Measurements from ENCODE around the gene ST3GAL3. TPM values are rescaled to one million over a fixed set of nuclear protein-coding genes. Genes with fewer than 3 reads are reported as not detected.

ST3GAL3 gene
- total and polyA plus RNA-seq, 2 experiments from 2014 or later = 6.2 to 6.3 TPM

DNA sequence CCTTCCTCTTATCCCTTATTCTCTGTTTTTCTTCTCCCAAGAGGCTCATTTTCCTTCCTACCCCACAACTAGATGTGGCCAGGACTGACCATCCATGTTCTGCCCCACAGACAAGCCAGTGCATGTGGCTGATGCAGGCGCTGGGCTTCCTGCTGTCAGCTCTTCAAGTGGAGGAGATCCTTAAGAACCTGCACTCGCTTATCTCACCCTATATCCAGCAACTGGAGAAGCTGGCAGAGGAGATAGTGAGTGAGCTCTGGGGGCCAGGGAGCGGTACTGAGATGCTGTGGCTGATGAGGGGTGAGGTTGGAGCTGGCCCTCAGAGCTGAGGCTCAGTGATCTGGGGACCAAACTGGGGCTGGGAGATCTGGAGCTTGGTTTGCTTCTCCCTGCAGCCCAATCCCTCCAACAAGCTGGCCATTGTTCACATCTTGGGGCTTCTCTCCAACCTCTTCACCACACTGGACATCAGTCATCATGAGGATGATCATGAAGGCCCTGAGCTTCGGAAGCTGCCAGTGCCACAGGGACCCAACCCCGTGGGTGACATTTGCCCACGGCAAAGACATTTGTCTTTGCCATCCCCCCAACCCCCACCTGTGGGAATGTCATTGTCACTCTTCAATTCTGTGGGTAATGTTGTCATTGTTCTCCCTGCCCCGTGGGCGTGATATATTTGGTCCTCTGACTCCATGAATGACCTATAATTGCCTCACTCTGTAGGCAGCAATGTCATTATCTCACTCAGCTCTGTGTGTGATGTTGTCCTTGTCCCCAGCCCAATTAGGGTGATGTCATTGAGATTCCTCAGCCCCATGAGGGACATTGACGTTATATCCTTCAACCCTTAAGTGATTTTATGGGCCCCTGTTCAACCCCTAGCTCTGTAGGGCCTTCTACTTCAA, 251.3 kb downstream of the ST3GAL3 start:
- H3K4me3 ChIP-seq = no peak overlapping the region
- H3K27me3 ChIP-seq = no peaks in the 10 kb centered on the region
- H3K4me2 ChIP-seq = no peak overlapping the region
- no peaks in the 10 kb centered on the region for H3K79me2 ChIP-seq
- H3K4me1 ChIP-seq (ENCODE audit: insufficient read depth) = no peaks in the 10 kb centered on the region
- no peaks in the 10 kb centered on the region for H3K9me2 ChIP-seq (replicated peaks; ENCODE audit: insufficient read depth)
- no peaks in the 10 kb centered on the region for H4K20me1 ChIP-seq (ENCODE audit: insufficient read depth, poor library complexity, severe bottlenecking)
- no peaks in the 10 kb centered on the region for H3K9me3 ChIP-seq (ENCODE audit: low read depth)
- no peak overlapping the region for H3K27ac ChIP-seq
- TF ChIP-seq EZH2phosphoT487 (IDR thresholded peaks at IDR 0.05; ENCODE audit: low read depth, severe bottlenecking, unreplicated experiment) = no peak
- TF ChIP-seq, protein P1, sequence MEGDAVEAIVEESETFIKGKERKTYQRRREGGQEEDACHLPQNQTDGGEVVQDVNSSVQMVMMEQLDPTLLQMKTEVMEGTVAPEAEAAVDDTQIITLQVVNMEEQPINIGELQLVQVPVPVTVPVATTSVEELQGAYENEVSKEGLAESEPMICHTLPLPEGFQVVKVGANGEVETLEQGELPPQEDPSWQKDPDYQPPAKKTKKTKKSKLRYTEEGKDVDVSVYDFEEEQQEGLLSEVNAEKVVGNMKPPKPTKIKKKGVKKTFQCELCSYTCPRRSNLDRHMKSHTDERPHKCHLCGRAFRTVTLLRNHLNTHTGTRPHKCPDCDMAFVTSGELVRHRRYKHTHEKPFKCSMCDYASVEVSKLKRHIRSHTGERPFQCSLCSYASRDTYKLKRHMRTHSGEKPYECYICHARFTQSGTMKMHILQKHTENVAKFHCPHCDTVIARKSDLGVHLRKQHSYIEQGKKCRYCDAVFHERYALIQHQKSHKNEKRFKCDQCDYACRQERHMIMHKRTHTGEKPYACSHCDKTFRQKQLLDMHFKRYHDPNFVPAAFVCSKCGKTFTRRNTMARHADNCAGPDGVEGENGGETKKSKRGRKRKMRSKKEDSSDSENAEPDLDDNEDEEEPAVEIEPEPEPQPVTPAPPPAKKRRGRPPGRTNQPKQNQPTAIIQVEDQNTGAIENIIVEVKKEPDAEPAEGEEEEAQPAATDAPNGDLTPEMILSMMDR (IDR thresholded peaks at IDR 0.05; ENCODE audit: poor library complexity) = no peak
- no peak for TF ChIP-seq EZH2 (IDR thresholded peaks at IDR 0.05; ENCODE audit: borderline replicate concordance)
- DNase-seq (ENCODE audit: low spot score) = no peak
- WGBS (ENCODE audit: low lambda C conversion rate, missing lambda C conversion rate) = 94% methylated on average over 9 of the region's 9 CpGs
- no peak overlapping the region for H2AFZ ChIP-seq
- H3K36me3 ChIP-seq (replicated peaks; ENCODE audit: insufficient read depth, low read depth) = no peaks in the 10 kb centered on the region

DNA sequence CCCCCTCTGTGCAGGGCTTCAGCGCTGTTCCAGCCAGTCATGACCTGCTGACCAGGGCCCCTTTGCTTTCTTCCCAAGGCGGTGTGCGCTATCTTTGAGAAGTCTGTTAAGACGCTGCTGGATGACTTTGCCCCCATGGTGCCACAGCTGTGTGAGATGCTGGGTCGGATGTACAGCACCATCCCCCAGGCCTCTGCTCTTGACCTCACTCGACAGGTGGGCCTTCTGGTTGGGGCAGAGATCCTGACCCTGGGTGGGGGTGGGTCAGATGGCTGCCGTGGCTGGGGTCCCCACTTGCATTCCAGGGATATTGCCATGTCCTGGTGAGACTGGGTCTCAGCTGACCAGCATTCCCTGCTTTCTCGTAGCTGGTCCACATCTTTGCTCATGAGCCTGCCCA, 253.5 kb downstream of the ST3GAL3 start:
- Histone ChIP-seq H3K27me3 (no peaks in the 10 kb centered on the region), H3K4me2 (no peak overlapping the region), H2AFZ (no peak overlapping the region), H3K9me3 (ENCODE audit: low read depth) (no peaks in the 10 kb centered on the region), H3K27ac (no peak overlapping the region), H3K4me1 (ENCODE audit: insufficient read depth) (no peaks in the 10 kb centered on the region), H3K4me3 (no peak overlapping the region), H3K79me2 (no peaks in the 10 kb centered on the region), H4K20me1 (ENCODE audit: insufficient read depth, poor library complexity, severe bottlenecking) (no peaks in the 10 kb centered on the region), H3K36me3 (replicated peaks; ENCODE audit: insufficient read depth, low read depth) (no peaks in the 10 kb centered on the region), H3K9me2 (replicated peaks; ENCODE audit: insufficient read depth) (no peaks in the 10 kb centered on the region)
- TF ChIP-seq EZH2 (IDR thresholded peaks at IDR 0.05; ENCODE audit: borderline replicate concordance) (no peak), EZH2phosphoT487 (IDR thresholded peaks at IDR 0.05; ENCODE audit: low read depth, severe bottlenecking, unreplicated experiment) (no peak)
- TF ChIP-seq, protein P1 (IDR thresholded peaks at IDR 0.05; ENCODE audit: poor library complexity) = no peak
- 94% methylated on average over 8 of the region's 8 CpGs for WGBS (ENCODE audit: low lambda C conversion rate, missing lambda C conversion rate)
- no peak for DNase-seq (ENCODE audit: low spot score)

DNA sequence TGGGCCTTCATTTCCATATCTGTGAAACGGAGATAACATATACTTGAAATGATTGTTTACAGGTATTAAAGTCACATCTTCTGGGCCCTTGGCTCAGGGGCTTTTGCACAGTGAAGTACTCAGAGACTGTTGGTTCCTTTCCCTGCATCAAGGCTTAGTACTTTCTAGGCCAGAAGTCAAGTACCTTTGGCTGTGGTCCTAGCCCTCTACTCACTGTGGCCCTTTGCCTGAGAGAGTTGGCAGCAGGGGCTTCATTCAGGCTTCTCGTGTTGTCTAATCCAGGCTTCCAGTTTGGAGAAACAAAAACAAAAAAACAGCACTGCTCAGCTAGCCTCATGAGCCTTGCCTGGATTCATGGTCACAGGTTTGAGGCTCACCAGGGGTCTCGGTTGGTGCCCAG, 254.4 kb downstream of the ST3GAL3 start:
- Histone ChIP-seq H3K4me3 (no peak overlapping the region), H3K4me2 (no peak overlapping the region), H3K27ac (no peak overlapping the region), H3K27me3 (no peaks in the 10 kb centered on the region), H4K20me1 (ENCODE audit: insufficient read depth, poor library complexity, severe bottlenecking) (no peaks in the 10 kb centered on the region), H3K36me3 (replicated peaks; ENCODE audit: insufficient read depth, low read depth) (no peaks in the 10 kb centered on the region), H3K9me3 (ENCODE audit: low read depth) (no peaks in the 10 kb centered on the region), H3K79me2 (no peaks in the 10 kb centered on the region), H3K9me2 (replicated peaks; ENCODE audit: insufficient read depth) (no peaks in the 10 kb centered on the region), H3K4me1 (ENCODE audit: insufficient read depth) (no peaks in the 10 kb centered on the region), H2AFZ (no peak overlapping the region)
- 100% methylated on average over 3 of the region's 3 CpGs for WGBS (ENCODE audit: low lambda C conversion rate, missing lambda C conversion rate)
- TF ChIP-seq, protein P1 (IDR thresholded peaks at IDR 0.05; ENCODE audit: poor library complexity) = no peak
- TF ChIP-seq EZH2phosphoT487 (IDR thresholded peaks at IDR 0.05; ENCODE audit: low read depth, severe bottlenecking, unreplicated experiment) (no peak), EZH2 (IDR thresholded peaks at IDR 0.05; ENCODE audit: borderline replicate concordance) (no peak)
- DNase-seq (ENCODE audit: low spot score) = no peak

Measured in hepatocyte (in vitro differentiated cells).